GM04504 (cell line): ENCODE data around the gene RNU5B-1.

Experiments used
- DNase-seq: peaks from one replicate; pipeline ENCODE4 v3.0.0-alpha.2; 2012; ENCODE audit warnings: low read depth

Gene RNU5B-1

DNA sequence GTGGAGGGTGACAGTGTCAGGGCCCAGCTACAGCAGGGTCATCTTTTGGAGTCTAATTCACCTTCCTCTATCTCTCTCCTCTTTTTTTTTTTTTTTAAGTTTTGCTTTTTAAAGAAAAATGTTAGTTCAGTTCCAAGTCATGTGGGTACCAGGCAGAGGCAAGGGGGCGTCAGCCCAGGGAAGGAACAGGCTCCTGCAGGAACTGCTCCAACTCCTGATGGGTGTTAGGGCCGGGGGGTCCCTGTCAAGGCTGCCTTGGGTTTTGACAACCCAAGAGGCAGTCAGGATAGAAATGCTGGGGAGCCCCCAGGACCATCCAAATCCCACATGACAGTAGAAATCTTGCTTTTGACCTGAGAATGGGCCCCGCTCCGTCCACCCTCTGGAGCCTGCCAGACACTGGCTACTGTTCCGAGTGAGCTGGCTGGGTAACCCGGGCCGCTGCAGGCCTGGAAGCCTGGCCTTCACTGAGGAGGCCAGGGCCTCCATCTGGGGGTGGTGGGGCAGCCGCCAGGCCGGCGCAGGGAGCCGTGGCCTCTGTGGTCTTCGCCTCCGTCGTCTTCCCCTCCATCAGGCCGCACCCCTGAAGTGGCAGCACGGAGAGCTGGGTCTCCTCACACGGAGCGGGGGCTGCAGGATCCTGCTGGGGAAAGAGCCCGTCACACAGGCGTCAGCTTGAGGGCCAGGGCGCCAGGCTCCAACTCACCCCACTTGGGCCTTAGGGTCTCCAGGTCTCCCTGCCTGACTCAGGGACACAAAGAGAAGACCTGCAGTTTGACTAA, 24.2 kb downstream of the RNU5B-1 start:
- DNase-seq, result no peak

DNA sequence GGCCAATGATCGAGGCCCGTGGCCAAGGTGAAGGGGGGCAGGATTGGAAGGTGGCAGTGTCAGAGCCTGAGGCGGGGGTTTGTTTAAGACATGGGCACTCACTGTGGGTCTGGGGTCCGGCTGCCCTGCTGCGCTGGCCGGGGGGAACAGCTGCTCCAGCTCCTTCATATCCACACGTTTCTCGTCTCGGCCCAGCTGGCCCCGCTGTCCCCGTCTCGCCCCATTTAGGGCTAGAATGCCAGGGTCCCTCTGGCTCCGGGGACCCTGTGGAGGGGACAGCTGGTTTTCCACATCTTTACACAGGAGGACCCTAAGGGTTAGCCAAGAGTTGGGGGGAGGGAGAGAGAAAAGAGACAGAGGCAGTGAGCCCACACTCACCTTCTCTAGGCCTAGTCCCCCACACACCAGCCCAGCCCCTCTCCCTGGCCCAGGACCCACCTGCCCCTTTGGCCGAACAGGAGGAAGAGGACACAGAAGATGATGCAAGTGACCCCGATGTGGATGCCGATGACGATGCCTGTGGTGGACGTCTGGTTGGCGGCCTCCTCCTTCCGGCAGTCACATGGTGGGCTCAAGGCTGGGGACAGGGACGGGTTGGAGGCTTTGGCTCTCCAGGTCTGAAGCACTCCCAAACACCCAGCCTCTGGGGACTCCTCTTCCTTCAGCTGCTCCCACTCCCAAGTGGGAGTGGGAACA, 25.0 kb downstream of the RNU5B-1 start:
- DNase-seq, result no peak

- DNase-seq, result no peak
These were observed 25.7 kb downstream of the RNU5B-1 start for GRCh38 chr15:65329984-65330735.

- DNase-seq, result no peak
These were observed 26.6 kb downstream of the RNU5B-1 start for GRCh38 chr15:65330934-65331645.

- DNase-seq, result no peak
These were observed 27.3 kb downstream of the RNU5B-1 start for GRCh38 chr15:65331811-65332210.

DNA sequence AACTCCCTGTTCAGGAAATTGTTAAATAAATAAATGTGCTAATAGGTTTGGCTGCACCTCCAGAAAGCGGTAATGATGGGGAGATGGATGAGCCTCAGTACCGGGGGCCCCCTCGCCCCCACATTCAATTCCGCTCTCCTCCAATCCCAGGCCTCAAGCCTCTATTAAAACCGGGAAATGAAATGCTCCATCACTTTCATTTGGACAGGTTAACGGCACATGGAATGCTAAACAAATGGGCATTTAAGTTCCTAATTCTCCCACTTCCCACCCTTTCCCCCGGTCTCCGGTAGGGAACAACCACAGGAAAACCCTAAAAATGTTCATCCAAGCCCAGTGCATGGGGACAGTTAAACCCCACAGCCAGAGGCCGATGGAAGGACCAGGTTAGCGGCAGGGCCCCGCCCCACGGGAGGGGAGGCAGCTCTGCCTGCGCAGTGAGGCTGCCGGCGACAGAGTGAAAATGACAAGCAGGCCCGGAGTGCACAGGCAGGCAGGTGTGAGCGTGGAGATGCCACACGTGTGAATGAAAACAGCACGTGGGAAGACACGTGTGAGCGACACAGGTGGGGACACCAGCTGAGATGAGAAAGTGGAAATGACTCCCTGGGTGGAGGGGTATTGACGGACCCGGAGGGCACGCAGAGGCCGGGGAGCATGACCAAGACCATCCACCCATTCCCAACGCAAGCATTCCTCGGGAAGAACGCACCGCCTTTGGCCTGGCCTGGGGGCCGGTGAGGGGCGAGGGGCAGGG, 28.1 kb downstream of the RNU5B-1 start:
- no peak for DNase-seq

- DNase-seq, result no peak
These were observed 28.8 kb downstream of the RNU5B-1 start for GRCh38 chr15:65333148-65333820.

GRCh38 chr15:65333856-65334255, 29.4 kb downstream of the RNU5B-1 start:
- DNase-seq, result no peak

- no peak for DNase-seq
These were observed 30.2 kb downstream of the RNU5B-1 start for GRCh38 chr15:65334586-65335231.

DNA sequence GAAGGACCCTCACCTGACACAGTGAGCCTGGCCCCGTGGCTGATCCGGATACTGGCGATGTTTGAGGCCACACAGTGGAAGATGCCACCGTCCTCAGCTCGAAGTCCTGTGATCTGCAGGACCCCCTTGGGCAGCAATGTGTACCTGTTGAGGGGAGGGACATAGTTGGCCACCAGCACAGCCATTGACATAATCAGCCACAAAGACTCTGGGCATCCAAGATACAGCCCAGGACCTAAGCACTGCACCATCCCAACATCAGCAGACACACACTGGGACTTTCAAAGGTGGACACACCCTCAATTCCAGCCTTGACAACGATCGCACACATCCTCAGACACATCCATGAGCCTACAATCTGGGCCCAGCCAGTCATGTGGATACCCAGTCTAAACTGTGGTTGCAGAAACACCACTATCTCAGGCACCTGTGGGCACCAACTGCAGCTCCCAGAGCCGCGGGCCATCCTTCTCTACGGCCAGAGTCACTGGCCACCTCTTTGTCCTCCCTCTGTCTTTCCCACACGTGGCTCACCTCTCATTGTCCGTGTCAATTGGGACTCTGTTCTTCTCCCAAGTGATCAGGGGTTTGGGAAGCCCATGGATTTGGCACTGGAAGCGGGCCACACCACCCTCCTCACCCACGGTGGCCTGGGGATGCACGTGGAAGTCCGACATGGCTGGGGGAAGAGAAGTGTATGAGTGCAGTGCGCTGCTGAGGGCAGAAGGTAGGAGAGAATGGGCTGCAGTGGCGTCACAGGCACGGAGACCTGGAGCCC, 31.0 kb downstream of the RNU5B-1 start:
- no peak for DNase-seq

DNA sequence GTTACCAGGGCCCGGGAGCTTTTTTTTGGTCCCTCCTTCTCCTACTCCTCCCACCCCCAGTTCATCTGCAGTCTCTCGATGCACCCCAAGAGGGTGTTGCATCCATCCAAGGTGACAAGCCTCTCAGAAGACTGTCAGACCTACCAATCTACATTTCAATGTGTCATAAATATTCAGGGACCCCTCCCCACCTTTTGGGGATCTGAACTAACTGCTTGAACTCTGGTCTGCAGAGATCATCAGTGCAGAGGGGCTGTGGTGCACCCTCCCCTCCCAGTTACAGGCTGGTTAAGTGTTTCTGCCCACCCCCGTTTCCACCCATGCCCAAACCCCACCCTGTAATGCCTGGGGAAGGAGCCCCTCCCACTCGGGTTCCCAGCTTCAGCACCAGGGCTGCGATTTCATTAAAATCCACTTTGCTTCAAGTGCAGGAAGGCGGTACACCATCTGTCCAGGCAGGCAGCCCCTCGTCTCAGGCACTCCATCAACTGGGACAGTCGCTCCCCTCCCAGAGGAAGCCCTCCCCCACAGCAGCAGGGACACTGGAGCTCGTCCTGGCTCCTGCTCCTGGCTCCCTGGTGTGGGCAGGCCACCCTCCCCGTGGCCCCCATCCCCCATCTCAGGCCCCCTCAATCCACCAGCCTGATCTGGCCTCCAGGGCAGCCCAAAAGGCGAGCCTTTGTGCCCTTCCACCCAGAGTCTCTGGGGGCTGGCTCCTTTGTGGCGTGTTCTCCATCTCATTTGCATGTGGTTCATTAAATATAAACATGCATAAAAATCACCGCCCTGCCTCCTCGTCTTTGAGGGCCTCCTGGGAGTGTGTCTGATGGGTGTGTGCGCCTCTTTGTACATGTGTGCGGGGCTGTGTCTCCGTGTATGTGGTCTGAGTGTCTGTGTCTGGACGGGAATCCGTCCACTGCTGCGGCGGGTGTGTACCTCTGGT, 32.3 kb downstream of the RNU5B-1 start:
- no peak for DNase-seq

DNA sequence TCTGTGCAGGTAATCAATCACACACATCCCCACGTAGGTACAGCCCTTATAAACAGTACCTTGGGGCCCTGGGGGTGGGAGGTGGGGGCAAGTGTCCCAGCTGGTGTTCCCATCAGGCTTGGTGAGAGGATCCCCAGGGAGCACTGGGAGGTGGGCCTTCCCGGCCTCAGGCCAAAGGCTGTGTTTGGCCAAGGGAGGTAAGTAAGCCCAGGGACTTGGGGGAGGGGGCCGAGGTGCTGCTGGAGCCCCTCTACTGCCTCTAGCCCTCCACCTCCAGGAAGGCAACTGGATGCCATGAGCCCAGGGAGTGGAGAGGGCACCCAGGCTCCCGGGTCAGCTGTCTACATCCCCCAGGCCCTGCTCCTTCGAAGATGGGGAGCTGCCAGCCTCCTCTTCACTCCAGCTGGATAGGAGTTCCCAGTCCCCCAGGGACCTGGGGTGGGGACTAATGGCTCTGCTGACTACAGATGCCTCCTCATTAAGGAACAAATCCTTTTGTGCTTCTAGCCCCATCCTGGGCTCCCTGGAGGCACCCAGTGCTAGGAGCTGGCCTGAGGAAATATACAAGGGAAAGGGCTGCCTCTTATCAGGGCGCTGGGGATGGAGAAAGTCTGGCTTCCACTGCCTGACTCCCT, 33.1 kb downstream of the RNU5B-1 start:
- no peak for DNase-seq

GRCh38 chr15:65338366-65338765, 33.9 kb downstream of the RNU5B-1 start:
- no peak for DNase-seq

- no peak for DNase-seq
These were observed 34.3 kb downstream of the RNU5B-1 start for GRCh38 chr15:65338823-65339222.

DNA sequence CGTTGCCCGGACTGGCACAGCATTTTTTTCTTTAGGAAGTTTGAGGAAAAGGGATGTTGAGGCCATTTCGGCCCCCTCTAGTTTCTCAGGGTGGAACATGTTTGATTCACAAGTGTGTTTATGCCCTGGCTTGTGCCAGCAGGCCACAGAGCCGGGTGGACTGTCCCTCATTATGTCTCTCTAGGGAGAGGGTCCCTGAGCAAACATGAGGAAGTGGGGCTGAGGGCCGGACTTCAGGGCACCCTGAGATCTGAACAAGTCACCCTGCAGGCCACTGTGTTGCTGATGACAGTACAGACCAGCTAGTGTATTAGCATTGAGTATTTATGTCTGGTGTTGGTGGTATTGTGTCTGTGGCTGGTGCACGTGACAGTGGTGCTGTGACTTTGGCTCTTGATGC, 34.9 kb downstream of the RNU5B-1 start:
- no peak for DNase-seq

- no peak for DNase-seq
These were observed 35.4 kb downstream of the RNU5B-1 start for GRCh38 chr15:65339920-65340319.

DNA sequence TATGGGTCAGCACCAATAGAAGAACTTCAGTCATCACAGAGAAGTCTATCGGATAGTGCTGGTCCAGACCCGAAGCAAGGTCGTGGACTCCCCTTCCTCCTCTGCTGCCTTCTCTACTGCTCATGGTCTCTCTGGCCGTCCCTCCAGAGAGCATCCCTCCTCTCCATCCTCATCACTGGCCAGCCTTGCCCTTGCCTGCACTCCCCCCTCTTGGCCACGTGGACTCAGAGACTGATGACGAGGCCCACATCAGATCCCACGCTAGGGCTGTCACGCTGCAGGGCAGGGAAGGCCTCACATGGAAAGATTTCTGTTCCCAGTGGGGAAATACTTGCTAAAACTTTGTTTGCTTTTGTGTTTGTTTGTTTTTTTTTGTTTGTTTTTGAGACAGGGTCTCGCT, 38.0 kb downstream of the RNU5B-1 start:
- DNase-seq, result no peak

DNA sequence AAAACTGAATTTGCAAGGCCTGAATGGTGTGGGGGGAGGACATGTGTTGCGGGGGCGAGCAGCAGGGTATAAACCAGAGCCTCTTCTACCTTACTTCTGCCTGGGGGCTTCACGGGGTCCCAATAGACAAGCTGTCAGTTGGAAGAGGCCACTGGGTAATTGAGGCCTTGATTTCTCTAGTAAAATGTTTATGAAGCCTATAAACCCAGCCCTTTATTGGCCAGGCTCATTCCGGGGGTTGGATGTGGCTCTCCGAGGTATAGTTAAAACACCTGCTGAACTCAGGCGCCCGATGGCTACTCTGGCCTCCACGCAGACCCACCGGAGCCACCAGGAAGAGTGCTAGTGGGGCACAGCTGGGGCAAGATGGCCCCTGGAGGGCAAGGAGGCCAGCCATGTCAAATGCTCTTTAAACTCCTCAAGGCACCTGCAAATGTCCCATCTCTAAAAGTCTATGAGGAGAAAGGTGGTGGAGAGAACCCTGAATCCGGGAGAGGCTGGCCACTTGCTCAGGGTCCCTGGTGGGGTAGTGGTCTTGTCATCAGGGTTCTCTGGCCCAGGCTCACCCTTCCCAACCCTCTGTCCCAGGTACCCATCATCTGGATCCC, 39.0 kb downstream of the RNU5B-1 start:
- DNase-seq, result no peak
